ENCODE data around the gene PINK1.

GRCh38 chr1:20672265-20672632, 39.0 kb downstream of the PINK1 start:
- TF ChIP-seq, protein P1, sequence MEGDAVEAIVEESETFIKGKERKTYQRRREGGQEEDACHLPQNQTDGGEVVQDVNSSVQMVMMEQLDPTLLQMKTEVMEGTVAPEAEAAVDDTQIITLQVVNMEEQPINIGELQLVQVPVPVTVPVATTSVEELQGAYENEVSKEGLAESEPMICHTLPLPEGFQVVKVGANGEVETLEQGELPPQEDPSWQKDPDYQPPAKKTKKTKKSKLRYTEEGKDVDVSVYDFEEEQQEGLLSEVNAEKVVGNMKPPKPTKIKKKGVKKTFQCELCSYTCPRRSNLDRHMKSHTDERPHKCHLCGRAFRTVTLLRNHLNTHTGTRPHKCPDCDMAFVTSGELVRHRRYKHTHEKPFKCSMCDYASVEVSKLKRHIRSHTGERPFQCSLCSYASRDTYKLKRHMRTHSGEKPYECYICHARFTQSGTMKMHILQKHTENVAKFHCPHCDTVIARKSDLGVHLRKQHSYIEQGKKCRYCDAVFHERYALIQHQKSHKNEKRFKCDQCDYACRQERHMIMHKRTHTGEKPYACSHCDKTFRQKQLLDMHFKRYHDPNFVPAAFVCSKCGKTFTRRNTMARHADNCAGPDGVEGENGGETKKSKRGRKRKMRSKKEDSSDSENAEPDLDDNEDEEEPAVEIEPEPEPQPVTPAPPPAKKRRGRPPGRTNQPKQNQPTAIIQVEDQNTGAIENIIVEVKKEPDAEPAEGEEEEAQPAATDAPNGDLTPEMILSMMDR (IDR thresholded peaks at IDR 0.05), result no peak
- no peak for TF ChIP-seq POLR2A (IDR thresholded peaks at IDR 0.05)
